Measurements from ENCODE around the gene NSD1.

NSD1 gene

GRCh38 chr5:177306674-177307543 is 173.3 kb downstream of the NSD1 start:
- TF ChIP-seq CTCF (IDR thresholded peaks at IDR 0.05; ENCODE audit: low read depth, low read length), result no peak
- in situ Hi-C loops (cut with HindIII; ENCODE audit: low sequenced_read_pairs), result no loop called here
- no peak for DNase-seq (ENCODE audit: low read depth, low spot score)
- H3K4me3 ChIP-seq (ENCODE audit: low read depth, low read length), result no peak overlapping the region

DNA sequence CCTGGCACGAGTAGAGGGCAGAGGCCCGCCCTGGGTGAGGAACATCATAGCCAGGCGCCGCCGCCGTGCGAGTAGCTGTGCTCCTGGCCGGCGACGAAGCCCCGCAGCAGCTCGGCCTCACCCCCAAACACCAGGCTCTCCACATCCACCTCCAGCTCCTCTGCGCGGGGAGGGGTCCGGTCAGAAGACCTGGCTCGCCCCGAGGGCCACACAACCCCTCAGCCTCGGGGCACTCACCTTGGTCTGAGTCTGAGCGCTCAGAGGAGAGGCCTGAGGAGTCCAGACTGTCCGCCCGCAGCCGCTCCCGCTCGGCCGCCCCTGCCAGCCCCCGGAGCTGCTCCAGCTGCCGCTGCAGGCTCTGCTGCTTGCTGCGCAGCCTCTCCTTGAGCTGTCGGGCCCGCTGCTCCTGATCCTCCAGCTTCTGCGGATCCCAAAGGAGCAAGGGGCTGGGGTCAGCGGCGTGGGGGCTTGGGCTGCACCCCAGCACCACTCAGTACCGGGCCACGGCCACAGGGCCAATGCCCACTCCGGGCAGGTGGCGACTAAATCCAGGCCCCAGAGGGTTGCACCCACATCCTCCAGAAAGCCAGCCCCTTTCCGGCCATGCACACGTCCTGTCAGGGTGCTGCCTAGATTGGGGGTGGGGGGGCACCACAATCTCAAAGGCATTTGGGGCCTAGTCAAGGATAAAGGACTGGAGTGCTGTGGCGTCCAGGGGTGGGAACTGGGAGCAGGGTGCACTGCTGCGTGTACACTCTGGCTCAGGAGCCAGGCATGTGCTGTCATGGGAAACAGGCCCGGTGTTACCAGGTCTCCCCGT is 174.2 kb downstream of the NSD1 start:
- no peak for DNase-seq (ENCODE audit: low read depth, low spot score)
- in situ Hi-C loops (cut with HindIII; ENCODE audit: low sequenced_read_pairs), result no loop called here
- no peak overlapping the region for H3K4me3 ChIP-seq (ENCODE audit: low read depth, low read length)
- TF ChIP-seq CTCF (IDR thresholded peaks at IDR 0.05; ENCODE audit: low read depth, low read length), result no peak

- in situ Hi-C loops (cut with HindIII; ENCODE audit: low sequenced_read_pairs), result no loop called here
- no peak for TF ChIP-seq CTCF (IDR thresholded peaks at IDR 0.05; ENCODE audit: low read depth, low read length)
- no peak for DNase-seq (ENCODE audit: low read depth, low spot score)
- H3K4me3 ChIP-seq (ENCODE audit: low read depth, low read length), result no peak overlapping the region
Observed at GRCh38 chr5:177308740-177309139, 175.2 kb downstream of the NSD1 start.

DNA sequence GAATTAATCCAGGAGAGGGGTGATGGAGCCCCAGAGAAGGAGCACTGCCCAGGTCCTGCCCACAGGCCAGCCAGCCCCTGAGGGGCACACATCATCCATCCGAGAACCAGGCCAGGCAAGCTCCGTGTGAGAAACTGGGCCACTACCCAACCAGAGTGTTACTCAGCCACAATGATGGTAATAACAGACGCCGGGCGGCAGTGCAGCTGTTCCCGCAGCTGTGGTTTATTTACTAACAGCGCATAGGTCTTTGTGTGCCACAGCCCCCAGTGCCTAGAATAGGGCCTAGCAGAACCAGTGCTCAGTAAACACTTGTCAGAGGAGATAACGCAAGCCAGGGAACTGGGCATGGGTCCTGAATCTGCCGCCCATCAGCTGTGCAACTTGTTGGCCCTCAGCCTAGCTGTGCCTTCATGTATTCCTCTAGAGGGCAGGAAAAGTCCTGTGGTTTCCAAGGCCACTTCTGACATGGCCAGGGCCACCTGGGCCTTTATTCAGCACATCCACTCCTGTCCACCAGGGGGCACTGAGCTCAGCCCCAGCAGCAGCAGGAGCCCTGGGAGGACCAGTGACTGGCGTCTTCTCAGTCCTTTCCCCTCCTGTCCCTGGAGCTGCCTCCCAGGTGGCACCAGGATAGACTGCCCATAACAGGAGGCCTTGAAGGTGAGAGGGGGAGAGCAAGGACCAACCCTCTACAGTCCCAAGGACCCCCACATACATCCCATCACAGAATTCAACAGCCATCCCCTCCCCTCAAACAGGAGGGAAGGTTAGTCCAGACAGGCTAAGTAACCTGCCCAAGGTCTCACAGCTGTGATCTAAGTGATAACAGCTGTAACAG is 176.0 kb downstream of the NSD1 start:
- H3K4me3 ChIP-seq (ENCODE audit: low read depth, low read length), result no peak overlapping the region
- peak; percentile 67 for DNase-seq (ENCODE audit: low read depth, low spot score)
- TF ChIP-seq CTCF (IDR thresholded peaks at IDR 0.05; ENCODE audit: low read depth, low read length), result peak; percentile 97

GRCh38 chr5:177310332-177310731 is 176.8 kb downstream of the NSD1 start:
- TF ChIP-seq CTCF (IDR thresholded peaks at IDR 0.05; ENCODE audit: low read depth, low read length), result no peak
- DNase-seq (ENCODE audit: low read depth, low spot score), result no peak
- in situ Hi-C loops (cut with HindIII; ENCODE audit: low sequenced_read_pairs), result no loop called here
- H3K4me3 ChIP-seq (ENCODE audit: low read depth, low read length), result peak overlapping the region; percentile 63

More for the DNA sequence above, 176.0 kb downstream of the NSD1 start:
- in situ Hi-C loops (cut with HindIII; ENCODE audit: low sequenced_read_pairs), result no loop called here

All from astrocyte of the spinal cord (primary cell).